HCT116 (cell line): ENCODE results near the gene KRT15. TPM values are rescaled to one million over a fixed set of nuclear protein-coding genes. Genes with fewer than 3 reads are reported as not detected.

Experiments used
- ATAC-seq: fragments of 200-7000 bp; cut with Tn5 transposase; 2 replicates; pipeline ENCODE4 v1.9.1; 2020; ENCODE audit warnings: mild to moderate bottlenecking, moderate library complexity
- BruUV-seq: library from RNA; stranded (reverse); fragments of 400-500 nt; replicated peaks from 2 replicates; lab custom pipeline; 2021; lab: Mats Ljungman, UMichigan
- CTCF ChIA-PET: fragments of 300-600 bp; sonication (Branson Sonifier 250); formaldehyde crosslinking; loops from one replicate; lab custom pipeline; 2021; ENCODE audit warnings: antibody characterized with exemption; lab: Charles Lee
- POLR2A ChIA-PET: fragments of 300-600, 350-600 bp; sonication (Branson Sonifier 250); formaldehyde crosslinking; loops from one replicate; lab custom pipeline; 2021; ENCODE audit warnings: antibody characterized with exemption; lab: Charles Lee
- RAD21 ChIA-PET, 2 experiments: fragments of 300-600 bp; sonication (Branson Sonifier 250); formaldehyde crosslinking; loops; one replicate each; lab custom pipeline; 2023; ENCODE audit warnings: low total read pairs in 2 of 2; ENCODE audit not compliant: uncharacterized antibody in 2 of 2, unreplicated experiment in 2 of 2, low non-redundant PET in 1 of 2; lab: Charles Lee
- DNase-seq: peaks from one replicate; pipeline ENCODE4 v3.0.0-alpha.2; 2010; ENCODE audit warnings: low read depth, low spot score
- H2AFZ ChIP-seq: fragments of 200-600 bp; shearing (Covaris generic), sonication (generic); 2 replicates; pipeline ENCODE4 v1.6.1; 2017; ENCODE audit warnings: low read depth, mixed run types, mixed read lengths, antibody characterized with exemption, low read length; ENCODE audit not compliant: poor library complexity, severe bottlenecking
- H3K27ac ChIP-seq: 2 replicates; pipeline ENCODE4 v1.5.1; 2012; ENCODE audit warnings: low read depth, low read length
- H3K27me3 ChIP-seq: fragments of 200-600 bp; sonication (generic); 2 replicates; pipeline ENCODE4 v1.6.1; 2016; ENCODE audit warnings: mixed run types, low read length, mixed read lengths; ENCODE audit not compliant: insufficient read depth
- H3K36me3 ChIP-seq, 2 experiments: fragments of 200-500 bp in 1 of 2; fragments of 200-600 bp in 1 of 2; sonication (Bioruptor generic) in 1 of 2; sonication (generic) in 1 of 2; 2 replicates each; pipeline versions ENCODE4 v1.5.1 to v1.6.1; 2014 to 2016; ENCODE audit warnings: low read length in 2 of 2, inconsistent platforms in 1 of 2, mixed read lengths in 1 of 2, mixed run types in 1 of 2; ENCODE audit not compliant: insufficient read depth in 2 of 2, control insufficient read depth in 1 of 2
- H3K4me1 ChIP-seq, 2 experiments: fragments of 200-600 bp in 1 of 2; sonication (generic) in 1 of 2; 2 replicates each; pipeline versions ENCODE4 v1.5.1 to v1.6.1; 2012 to 2017; ENCODE audit warnings: low read length in 2 of 2, inconsistent platforms in 1 of 2, mild to moderate bottlenecking in 1 of 2, mixed read lengths in 1 of 2, mixed run types in 1 of 2, moderate library complexity in 1 of 2; ENCODE audit not compliant: insufficient read depth in 2 of 2, control insufficient read depth in 1 of 2
- H3K4me2 ChIP-seq: fragments of 200-600 bp; sonication (generic); 2 replicates; pipeline ENCODE4 v1.6.1; 2017; ENCODE audit warnings: mixed run types, low read length, mixed read lengths
- H3K4me3 ChIP-seq, 2 experiments: fragments of 200-600 bp in 1 of 2; sonication (generic) in 1 of 2; replicated peaks in 1 of 2; 2 replicates each; pipeline ENCODE4 v1.5.1; 2011 to 2016; ENCODE audit warnings: low read length in 2 of 2, control low read depth in 1 of 2, low read depth in 1 of 2, mild to moderate bottlenecking in 1 of 2, mixed read lengths in 1 of 2, mixed run types in 1 of 2
- H3K79me2 ChIP-seq: fragments of 200-600 bp; sonication (generic); 2 replicates; pipeline ENCODE4 v1.6.1; 2017; ENCODE audit warnings: mild to moderate bottlenecking, mixed run types, low read length, moderate library complexity, mixed read lengths; ENCODE audit not compliant: insufficient read depth
- H3K9ac ChIP-seq: fragments of 200-600 bp; sonication (generic); 2 replicates; pipeline ENCODE4 v1.6.1; 2016; ENCODE audit warnings: low read length, mixed read lengths
- H3K9me2 ChIP-seq: fragments of 200-600 bp; sonication (generic), shearing (Covaris generic); 2 replicates; pipeline ENCODE4 v1.6.1; 2017; ENCODE audit warnings: mixed run types, mild to moderate bottlenecking, moderate library complexity; ENCODE audit not compliant: insufficient read depth
- H3K9me3 ChIP-seq, 2 experiments: fragments of 200-500 bp in 1 of 2; fragments of 200-600 bp in 1 of 2; sonication (Bioruptor generic) in 1 of 2; sonication (generic) in 1 of 2; 2 replicates each; pipeline ENCODE4 v1.6.1; 2014 to 2017; ENCODE audit warnings: low read length in 2 of 2, mixed read lengths in 2 of 2, inconsistent platforms in 1 of 2, low read depth in 1 of 2, mild to moderate bottlenecking in 1 of 2, mixed run types in 1 of 2, moderate library complexity in 1 of 2; ENCODE audit not compliant: control insufficient read depth in 1 of 2, insufficient read depth in 1 of 2
- H4K20me1 ChIP-seq: fragments of 200-600 bp; sonication (generic), shearing (Covaris generic); 2 replicates; pipeline ENCODE4 v1.6.1; 2017; ENCODE audit warnings: mixed run types, mild to moderate bottlenecking, moderate library complexity; ENCODE audit not compliant: insufficient read depth
- CEBPB ChIP-seq: IDR thresholded peaks from 2 replicates; pipeline ENCODE4 v1.6.1; 2012; ENCODE audit warnings: low read depth
- FOSL1 ChIP-seq: IDR thresholded peaks from 2 replicates; pipeline ENCODE4 v1.6.1; 2012; ENCODE audit warnings: low read depth
- RAD21 ChIP-seq: IDR thresholded peaks from 2 replicates; pipeline ENCODE4 v1.6.1; 2012; ENCODE audit warnings: low read depth, mild to moderate bottlenecking
- TCF7L2 ChIP-seq: IDR thresholded peaks from 2 replicates; pipeline ENCODE4 v1.7.0; 2011; ENCODE audit warnings: borderline replicate concordance, inconsistent platforms; ENCODE audit not compliant: insufficient read depth, insufficient read length; ENCODE audit errors: extremely low read depth
- intact Hi-C: fragments of 100-400 bp; cut with micrococcal nuclease; formaldehyde crosslinking; loops from 2 replicates; pipeline ENCODE4 v1.10.0; 2022
- total RNA-seq: library from RNA; stranded (reverse); gene quantifications from one replicate; pipeline ENCODE4 v1.2.1, GENCODE V29; 2021; ENCODE audit not compliant: unreplicated experiment
- TF ChIP-seq, protein P1 (sequence below): IDR thresholded peaks from 2 replicates; pipeline ENCODE4 v1.6.1; 2012

Gene KRT15
- total RNA-seq, 1 experiment from 2014 or later = 37.1 TPM

DNA sequence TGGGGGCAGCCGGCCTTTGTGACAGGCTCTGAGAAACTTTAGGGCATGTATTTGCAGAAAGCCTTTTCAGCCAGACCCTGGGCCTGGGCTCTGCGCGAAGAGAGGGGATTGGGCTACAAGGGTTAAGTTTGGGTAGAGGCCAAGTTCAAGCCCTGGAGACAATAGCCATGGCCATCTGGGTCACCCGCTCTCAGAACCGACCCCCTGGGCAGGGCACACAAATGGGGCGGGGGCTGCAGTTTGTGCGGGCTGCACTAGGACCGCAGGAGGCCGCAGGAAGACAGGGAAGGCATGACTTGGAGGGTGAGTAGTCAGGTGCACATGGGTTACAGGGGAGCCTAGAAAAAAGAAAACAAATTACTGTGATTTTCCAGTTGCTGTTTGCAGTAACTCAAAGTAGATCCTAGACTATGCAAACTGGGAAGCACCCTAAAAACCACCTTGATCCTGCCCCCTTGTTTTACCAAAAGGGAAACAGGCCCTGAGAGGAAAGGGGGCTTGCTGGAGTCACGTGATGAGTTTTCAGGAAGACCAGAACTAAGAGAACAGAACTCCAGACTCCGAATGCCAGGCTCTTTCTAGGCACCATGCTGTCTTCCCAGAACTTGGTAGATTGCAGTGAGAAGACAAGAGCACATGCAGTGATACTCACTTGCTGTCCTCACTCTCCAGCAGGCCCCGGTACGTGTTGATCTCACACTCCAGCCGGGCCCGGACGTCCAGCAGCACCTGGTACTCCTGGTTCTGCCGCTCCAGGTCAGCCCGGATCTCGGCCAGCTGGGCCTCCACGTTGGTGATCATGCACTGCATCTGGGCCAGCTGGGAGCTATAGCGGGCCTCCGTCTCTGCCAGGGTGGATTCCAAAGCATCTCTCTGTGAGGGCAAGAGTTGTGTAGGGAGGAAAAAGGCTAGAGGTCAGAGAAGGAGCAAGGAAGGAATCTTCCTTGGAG is 41.5 kb downstream of the KRT15 start:
- Histone ChIP-seq H3K27ac (no peak overlapping the region), H2AFZ (no peak overlapping the region), H4K20me1 (no peaks in the 10 kb centered on the region), H3K9me3 (no peaks in the 10 kb centered on the region), H3K9me2 (no peaks in the 10 kb centered on the region), H3K36me3 (no peaks in the 10 kb centered on the region), H3K4me3 (no peak overlapping the region), H3K4me1 (no peaks in the 10 kb centered on the region), H3K4me2 (no peak overlapping the region), H3K9ac (no peak overlapping the region), H3K79me2 (no peaks in the 10 kb centered on the region), H3K27me3 (no peaks in the 10 kb centered on the region)
- BruUV-seq = no TSS peak
- DNase-seq = no peak
- ChIA-PET RAD21 (no interaction called here), POLR2A (no interaction called here), CTCF (no interaction called here)
- no peak for ATAC-seq
- TF ChIP-seq CEBPB (no peak), RAD21 (no peak), FOSL1 (no peak)
- TF ChIP-seq, protein P1, sequence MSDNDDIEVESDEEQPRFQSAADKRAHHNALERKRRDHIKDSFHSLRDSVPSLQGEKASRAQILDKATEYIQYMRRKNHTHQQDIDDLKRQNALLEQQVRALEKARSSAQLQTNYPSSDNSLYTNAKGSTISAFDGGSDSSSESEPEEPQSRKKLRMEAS = no peak
- intact Hi-C loops = no loop called here

DNA sequence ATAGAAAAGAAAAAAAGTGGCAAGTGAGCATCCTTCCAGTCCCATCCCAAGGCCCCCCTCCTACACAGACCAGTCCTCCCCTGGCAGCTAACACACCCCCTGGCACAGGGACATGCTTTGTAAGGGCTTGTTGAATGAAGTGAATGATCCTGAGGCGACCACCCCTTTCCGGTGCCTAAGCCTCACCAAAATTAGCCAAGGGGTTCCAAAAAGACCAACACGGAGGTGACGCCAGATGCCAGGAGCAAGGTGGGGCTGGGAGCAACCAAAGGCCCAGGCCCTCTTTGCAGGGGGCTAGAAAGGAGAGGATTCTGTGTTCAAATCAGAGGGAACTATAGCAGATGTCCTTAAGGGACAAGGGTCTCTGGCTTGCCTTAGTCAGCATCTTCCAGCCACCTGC is 43.3 kb downstream of the KRT15 start:
- CTCF ChIA-PET = no interaction called here
- POLR2A ChIA-PET = no interaction called here
- TF ChIP-seq TCF7L2 = no peak
- no TSS peak for BruUV-seq
- Histone ChIP-seq H3K36me3 (no peaks in the 10 kb centered on the region), H3K4me2 (no peak overlapping the region), H3K79me2 (no peaks in the 10 kb centered on the region), H3K4me1 (no peaks in the 10 kb centered on the region), H3K4me3 (no peak overlapping the region), H3K27ac (no peak overlapping the region), H3K27me3 (no peaks in the 10 kb centered on the region), H3K9me2 (no peaks in the 10 kb centered on the region), H3K9me3 (no peaks in the 10 kb centered on the region), H4K20me1 (no peaks in the 10 kb centered on the region), H3K9ac (no peak overlapping the region), H2AFZ (no peak overlapping the region)
- intact Hi-C loops = no loop called here
- RAD21 ChIA-PET = no interaction called here
- DNase-seq = no peak
- no peak for ATAC-seq
